HepG2 (cell line): ENCODE results near the gene PLCG1. TPM values are rescaled to one million over a fixed set of nuclear protein-coding genes. Genes with fewer than 3 reads are reported as not detected.

ENCODE experiments used
- NFE2L1 ChIP-seq: sonication (generic); formaldehyde crosslinking; IDR thresholded peaks from 2 replicates; pipeline ENCODE4 v1.4.0; 2020; ENCODE audit warnings: missing genetic modification reagents, mild to moderate bottlenecking, borderline replicate concordance
- NRL ChIP-seq: sonication (generic); formaldehyde crosslinking; IDR thresholded peaks from 2 replicates; pipeline ENCODE4 v1.5.0; 2020; ENCODE audit warnings: missing genetic modification reagents, mild to moderate bottlenecking, moderate library complexity, borderline replicate concordance
- RFXAP ChIP-seq: sonication (generic); formaldehyde crosslinking; IDR thresholded peaks from 2 replicates; pipeline ENCODE4 v1.4.0; 2020; ENCODE audit warnings: missing genetic modification reagents, borderline replicate concordance
- SP4 ChIP-seq: sonication (generic); formaldehyde crosslinking; IDR thresholded peaks from 2 replicates; pipeline ENCODE4 v1.8.1; 2023; ENCODE audit warnings: mild to moderate bottlenecking, missing genetic modification reagents
- TCF12 ChIP-seq, 2 experiments: fragments of 450-650 bp in 1 of 2; sonication (generic) in 1 of 2; formaldehyde crosslinking in 1 of 2; IDR thresholded peaks; 2 replicates each; pipeline versions ENCODE4 v1.6.1 to v1.8.0; 2017 to 2022; ENCODE audit warnings: antibody characterized with exemption in 1 of 2, mild to moderate bottlenecking in 1 of 2, missing genetic modification reagents in 1 of 2, moderate library complexity in 1 of 2
- TEAD3 ChIP-seq: optimal IDR thresholded peaks from 2 replicates; pipeline ENCODE3; 2016; ENCODE audit warnings: borderline replicate concordance
- ZFP82 ChIP-seq: sonication (generic); formaldehyde crosslinking; IDR thresholded peaks from 2 replicates; pipeline ENCODE4 v1.5.1; 2020; ENCODE audit warnings: mild to moderate bottlenecking, missing genetic modification reagents, borderline replicate concordance
- ZNF317 ChIP-seq: sonication (generic); formaldehyde crosslinking; IDR thresholded peaks from 2 replicates; pipeline ENCODE4 v1.5.0; 2020; ENCODE audit warnings: mild to moderate bottlenecking, missing genetic modification reagents
- ZNF615 ChIP-seq: sonication (generic); formaldehyde crosslinking; IDR thresholded peaks from 2 replicates; pipeline ENCODE4 v1.5.0; 2020; ENCODE audit warnings: mild to moderate bottlenecking, missing genetic modification reagents, borderline replicate concordance
- ZNF720 ChIP-seq: sonication (generic); formaldehyde crosslinking; IDR thresholded peaks from 2 replicates; pipeline ENCODE4 v1.4.0; 2020; ENCODE audit warnings: missing genetic modification reagents
- ZNF839 ChIP-seq: sonication (generic); formaldehyde crosslinking; IDR thresholded peaks from 2 replicates; pipeline ENCODE4 v1.4.0; 2020; ENCODE audit warnings: missing genetic modification reagents, mild to moderate bottlenecking, borderline replicate concordance
- polyA plus RNA-seq, 8 experiments: library from polyadenylated mRNA; depleted of rRNA in 3 of 8; stranded (reverse) in 7 of 8; unstranded in 1 of 8; fragments of >200 nt; fragmentation: Illumina TruSeq in 4 of 8; extraction: Trizol in 4 of 8; gene quantifications; 2 replicates each; pipeline versions ENCODE4 v1.2.1 to v1.2.3, GENCODE V29; 2011 to 2016; ENCODE audit warnings: low read depth in 4 of 8, missing spikeins in 1 of 8, mixed read lengths in 1 of 8; ENCODE audit not compliant: insufficient read depth in 1 of 8
- total RNA-seq, 5 experiments: library from RNA; depleted of rRNA; stranded (reverse); fragments of >200 nt; fragmentation: Illumina TruSeq; extraction: Trizol; gene quantifications; 2 replicates each; pipeline ENCODE4 v1.2.3, GENCODE V29; 2016; ENCODE audit warnings: low read depth in 1 of 5
- TF ChIP-seq, protein P1 (sequence below): sonication (generic); formaldehyde crosslinking; IDR thresholded peaks from 2 replicates; pipeline ENCODE4 v1.4.0; 2020; ENCODE audit warnings: missing genetic modification reagents, borderline replicate concordance
- TF ChIP-seq, protein P2 (sequence below): sonication (generic); formaldehyde crosslinking; conservative IDR thresholded peaks from 2 replicates; pipeline ENCODE4 v1.8.1; 2023; ENCODE audit warnings: missing genetic modification reagents
- TF ChIP-seq, protein P3 (sequence below): sonication (generic); formaldehyde crosslinking; IDR thresholded peaks from 2 replicates; pipeline ENCODE4 v1.4.0; 2020; ENCODE audit warnings: missing genetic modification reagents
- TF ChIP-seq, protein P4 (sequence below): sonication (generic); formaldehyde crosslinking; IDR thresholded peaks from 2 replicates; pipeline ENCODE4 v1.4.0; 2020; ENCODE audit warnings: missing genetic modification reagents
- TF ChIP-seq, protein P5 (sequence below): sonication (generic); formaldehyde crosslinking; IDR thresholded peaks from 2 replicates; pipeline ENCODE4 v1.9.0; 2021; ENCODE audit warnings: missing genetic modification reagents, mild to moderate bottlenecking, borderline replicate concordance

The PLCG1 gene
- total and polyA plus RNA-seq, 2 of the 13 experiments (the other 11 are each of a cell fraction or from before 2014, with no cell fraction given): 85.3 to 158 TPM

DNA sequence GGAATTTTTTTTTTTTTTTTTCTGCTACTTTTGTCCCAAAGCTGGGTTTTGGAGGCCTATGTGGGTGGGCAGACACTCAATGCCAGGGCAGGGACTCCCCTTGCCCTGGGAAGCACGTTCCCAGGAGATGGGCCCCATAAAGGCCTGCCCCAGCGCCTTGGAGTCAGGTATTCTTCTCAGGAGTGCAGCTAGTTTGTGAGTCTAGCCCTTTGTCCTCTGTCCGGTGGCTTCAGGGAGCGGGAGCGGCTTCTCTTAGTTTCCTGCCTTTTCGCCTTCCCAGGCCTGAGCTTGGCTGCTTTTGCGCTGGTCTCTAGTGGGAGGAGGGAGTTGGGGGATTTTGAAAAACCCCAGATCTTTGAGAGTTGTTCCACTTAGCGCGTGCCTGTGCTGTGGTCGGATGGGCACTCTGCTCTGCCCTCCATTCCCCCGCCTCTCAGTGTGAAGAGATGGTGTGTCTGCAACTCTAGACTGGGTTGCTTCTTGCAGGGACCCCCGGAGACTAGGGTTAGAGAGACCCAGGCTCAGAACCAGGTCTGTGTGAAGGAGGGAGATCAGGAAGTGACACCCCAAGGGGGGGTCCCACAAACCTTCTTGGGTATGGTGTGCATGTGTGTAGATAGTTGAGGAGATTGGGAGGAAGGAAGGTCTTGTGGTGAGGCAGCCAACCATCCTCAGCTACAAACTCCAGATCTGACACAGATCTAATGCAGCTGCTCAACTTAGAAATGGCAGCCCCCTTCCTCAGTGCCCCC lies 1.3 kb downstream of the PLCG1 start (continued):
- no peak for TF ChIP-seq ZNF317
- no peak for TF ChIP-seq ZNF615 (CRISPR knock-in tag)
- TF ChIP-seq, protein P1, sequence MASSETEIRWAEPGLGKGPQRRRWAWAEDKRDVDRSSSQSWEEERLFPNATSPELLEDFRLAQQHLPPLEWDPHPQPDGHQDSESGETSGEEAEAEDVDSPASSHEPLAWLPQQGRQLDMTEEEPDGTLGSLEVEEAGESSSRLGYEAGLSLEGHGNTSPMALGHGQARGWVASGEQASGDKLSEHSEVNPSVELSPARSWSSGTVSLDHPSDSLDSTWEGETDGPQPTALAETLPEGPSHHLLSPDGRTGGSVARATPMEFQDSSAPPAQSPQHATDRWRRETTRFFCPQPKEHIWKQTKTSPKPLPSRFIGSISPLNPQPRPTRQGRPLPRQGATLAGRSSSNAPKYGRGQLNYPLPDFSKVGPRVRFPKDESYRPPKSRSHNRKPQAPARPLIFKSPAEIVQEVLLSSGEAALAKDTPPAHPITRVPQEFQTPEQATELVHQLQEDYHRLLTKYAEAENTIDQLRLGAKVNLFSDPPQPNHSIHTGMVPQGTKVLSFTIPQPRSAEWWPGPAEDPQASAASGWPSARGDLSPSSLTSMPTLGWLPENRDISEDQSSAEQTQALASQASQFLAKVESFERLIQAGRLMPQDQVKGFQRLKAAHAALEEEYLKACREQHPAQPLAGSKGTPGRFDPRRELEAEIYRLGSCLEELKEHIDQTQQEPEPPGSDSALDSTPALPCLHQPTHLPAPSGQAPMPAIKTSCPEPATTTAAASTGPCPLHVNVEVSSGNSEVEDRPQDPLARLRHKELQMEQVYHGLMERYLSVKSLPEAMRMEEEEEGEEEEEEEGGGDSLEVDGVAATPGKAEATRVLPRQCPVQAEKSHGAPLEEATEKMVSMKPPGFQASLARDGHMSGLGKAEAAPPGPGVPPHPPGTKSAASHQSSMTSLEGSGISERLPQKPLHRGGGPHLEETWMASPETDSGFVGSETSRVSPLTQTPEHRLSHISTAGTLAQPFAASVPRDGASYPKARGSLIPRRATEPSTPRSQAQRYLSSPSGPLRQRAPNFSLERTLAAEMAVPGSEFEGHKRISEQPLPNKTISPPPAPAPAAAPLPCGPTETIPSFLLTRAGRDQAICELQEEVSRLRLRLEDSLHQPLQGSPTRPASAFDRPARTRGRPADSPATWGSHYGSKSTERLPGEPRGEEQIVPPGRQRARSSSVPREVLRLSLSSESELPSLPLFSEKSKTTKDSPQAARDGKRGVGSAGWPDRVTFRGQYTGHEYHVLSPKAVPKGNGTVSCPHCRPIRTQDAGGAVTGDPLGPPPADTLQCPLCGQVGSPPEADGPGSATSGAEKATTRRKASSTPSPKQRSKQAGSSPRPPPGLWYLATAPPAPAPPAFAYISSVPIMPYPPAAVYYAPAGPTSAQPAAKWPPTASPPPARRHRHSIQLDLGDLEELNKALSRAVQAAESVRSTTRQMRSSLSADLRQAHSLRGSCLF (CRISPR knock-in tag): no peak
- TF ChIP-seq TCF12 (IDR thresholded peaks at IDR 0.05): no peak
- TF ChIP-seq TCF12 (CRISPR knock-in tag; IDR thresholded peaks at IDR 0.05): no peak
- TF ChIP-seq, protein P2, sequence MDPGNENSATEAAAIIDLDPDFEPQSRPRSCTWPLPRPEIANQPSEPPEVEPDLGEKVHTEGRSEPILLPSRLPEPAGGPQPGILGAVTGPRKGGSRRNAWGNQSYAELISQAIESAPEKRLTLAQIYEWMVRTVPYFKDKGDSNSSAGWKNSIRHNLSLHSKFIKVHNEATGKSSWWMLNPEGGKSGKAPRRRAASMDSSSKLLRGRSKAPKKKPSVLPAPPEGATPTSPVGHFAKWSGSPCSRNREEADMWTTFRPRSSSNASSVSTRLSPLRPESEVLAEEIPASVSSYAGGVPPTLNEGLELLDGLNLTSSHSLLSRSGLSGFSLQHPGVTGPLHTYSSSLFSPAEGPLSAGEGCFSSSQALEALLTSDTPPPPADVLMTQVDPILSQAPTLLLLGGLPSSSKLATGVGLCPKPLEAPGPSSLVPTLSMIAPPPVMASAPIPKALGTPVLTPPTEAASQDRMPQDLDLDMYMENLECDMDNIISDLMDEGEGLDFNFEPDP (CRISPR knock-in tag): no peak
- TF ChIP-seq, protein P3, sequence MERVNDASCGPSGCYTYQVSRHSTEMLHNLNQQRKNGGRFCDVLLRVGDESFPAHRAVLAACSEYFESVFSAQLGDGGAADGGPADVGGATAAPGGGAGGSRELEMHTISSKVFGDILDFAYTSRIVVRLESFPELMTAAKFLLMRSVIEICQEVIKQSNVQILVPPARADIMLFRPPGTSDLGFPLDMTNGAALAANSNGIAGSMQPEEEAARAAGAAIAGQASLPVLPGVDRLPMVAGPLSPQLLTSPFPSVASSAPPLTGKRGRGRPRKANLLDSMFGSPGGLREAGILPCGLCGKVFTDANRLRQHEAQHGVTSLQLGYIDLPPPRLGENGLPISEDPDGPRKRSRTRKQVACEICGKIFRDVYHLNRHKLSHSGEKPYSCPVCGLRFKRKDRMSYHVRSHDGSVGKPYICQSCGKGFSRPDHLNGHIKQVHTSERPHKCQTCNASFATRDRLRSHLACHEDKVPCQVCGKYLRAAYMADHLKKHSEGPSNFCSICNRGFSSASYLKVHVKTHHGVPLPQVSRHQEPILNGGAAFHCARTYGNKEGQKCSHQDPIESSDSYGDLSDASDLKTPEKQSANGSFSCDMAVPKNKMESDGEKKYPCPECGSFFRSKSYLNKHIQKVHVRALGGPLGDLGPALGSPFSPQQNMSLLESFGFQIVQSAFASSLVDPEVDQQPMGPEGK: no peak; the same call in 1 of the 2 replicates
- TF ChIP-seq ZNF720 (CRISPR knock-in tag): no peak
- TF ChIP-seq, protein P4, sequence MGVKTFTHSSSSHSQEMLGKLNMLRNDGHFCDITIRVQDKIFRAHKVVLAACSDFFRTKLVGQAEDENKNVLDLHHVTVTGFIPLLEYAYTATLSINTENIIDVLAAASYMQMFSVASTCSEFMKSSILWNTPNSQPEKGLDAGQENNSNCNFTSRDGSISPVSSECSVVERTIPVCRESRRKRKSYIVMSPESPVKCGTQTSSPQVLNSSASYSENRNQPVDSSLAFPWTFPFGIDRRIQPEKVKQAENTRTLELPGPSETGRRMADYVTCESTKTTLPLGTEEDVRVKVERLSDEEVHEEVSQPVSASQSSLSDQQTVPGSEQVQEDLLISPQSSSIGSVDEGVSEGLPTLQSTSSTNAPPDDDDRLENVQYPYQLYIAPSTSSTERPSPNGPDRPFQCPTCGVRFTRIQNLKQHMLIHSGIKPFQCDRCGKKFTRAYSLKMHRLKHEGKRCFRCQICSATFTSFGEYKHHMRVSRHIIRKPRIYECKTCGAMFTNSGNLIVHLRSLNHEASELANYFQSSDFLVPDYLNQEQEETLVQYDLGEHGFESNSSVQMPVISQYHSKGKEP (CRISPR knock-in tag): 0 out of 2 replicates have a peak, but pooled peaks have one; percentile 39
- no peak for TF ChIP-seq NFE2L1 (CRISPR knock-in tag)
- TF ChIP-seq NRL (CRISPR knock-in tag): peak; percentile 40; the same call in 1 of the 2 replicates
- TF ChIP-seq ZFP82 (CRISPR knock-in tag): no peak
- TF ChIP-seq, protein P5, sequence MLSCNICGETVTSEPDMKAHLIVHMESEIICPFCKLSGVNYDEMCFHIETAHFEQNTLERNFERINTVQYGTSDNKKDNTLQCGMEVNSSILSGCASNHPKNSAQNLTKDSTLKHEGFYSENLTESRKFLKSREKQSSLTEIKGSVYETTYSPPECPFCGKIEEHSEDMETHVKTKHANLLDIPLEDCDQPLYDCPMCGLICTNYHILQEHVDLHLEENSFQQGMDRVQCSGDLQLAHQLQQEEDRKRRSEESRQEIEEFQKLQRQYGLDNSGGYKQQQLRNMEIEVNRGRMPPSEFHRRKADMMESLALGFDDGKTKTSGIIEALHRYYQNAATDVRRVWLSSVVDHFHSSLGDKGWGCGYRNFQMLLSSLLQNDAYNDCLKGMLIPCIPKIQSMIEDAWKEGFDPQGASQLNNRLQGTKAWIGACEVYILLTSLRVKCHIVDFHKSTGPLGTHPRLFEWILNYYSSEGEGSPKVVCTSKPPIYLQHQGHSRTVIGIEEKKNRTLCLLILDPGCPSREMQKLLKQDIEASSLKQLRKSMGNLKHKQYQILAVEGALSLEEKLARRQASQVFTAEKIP (CRISPR knock-in tag): 0 out of 2 replicates have a peak, but pooled peaks have one; percentile 47
- no peak for TF ChIP-seq RFXAP
- TF ChIP-seq ZNF839 (CRISPR knock-in tag): no peak
- peak; percentile 33 for TF ChIP-seq TEAD3 (CRISPR knock-in tag)
- TF ChIP-seq SP4 (CRISPR knock-in tag): no peak
